H7 (cell line): ENCODE results near the gene CEP170B. TPM values are rescaled to one million over a fixed set of nuclear protein-coding genes. Genes with fewer than 3 reads are reported as not detected.
"Not testable (repeated sequence)": the region's sequence is repeated elsewhere in the genome, so short reads cannot be mapped to it uniquely, and the experiment has no call there.

ENCODE experiments used
- DNase-seq: peaks from one replicate; pipeline ENCODE4 v3.0.0; 2012
- H3K27me3 ChIP-seq: 2 replicates; pipeline ENCODE4 v1.6.0; 2011; ENCODE audit warnings: mild to moderate bottlenecking, low read length; ENCODE audit not compliant: control insufficient read depth, insufficient read depth
- H3K36me3 ChIP-seq: replicated peaks from 2 replicates; pipeline ENCODE4 v1.5.1; 2011; ENCODE audit warnings: low read length; ENCODE audit not compliant: control insufficient read depth, insufficient read depth
- H3K4me3 ChIP-seq: 2 replicates; pipeline ENCODE4 v1.5.1; 2011; ENCODE audit warnings: low read depth, mild to moderate bottlenecking, control low read depth, low read length, moderate library complexity; ENCODE audit not compliant: insufficient read depth
- total RNA-seq: library from RNA; depleted of rRNA; stranded (reverse); fragments of >200 nt; shearing (Covaris generic); gene quantifications from 2 replicates; pipeline ENCODE4 v1.2.3, GENCODE V29; 2014

CEP170B gene
- total RNA-seq, 1 experiment from 2014 or later = 20.8 TPM

DNA sequence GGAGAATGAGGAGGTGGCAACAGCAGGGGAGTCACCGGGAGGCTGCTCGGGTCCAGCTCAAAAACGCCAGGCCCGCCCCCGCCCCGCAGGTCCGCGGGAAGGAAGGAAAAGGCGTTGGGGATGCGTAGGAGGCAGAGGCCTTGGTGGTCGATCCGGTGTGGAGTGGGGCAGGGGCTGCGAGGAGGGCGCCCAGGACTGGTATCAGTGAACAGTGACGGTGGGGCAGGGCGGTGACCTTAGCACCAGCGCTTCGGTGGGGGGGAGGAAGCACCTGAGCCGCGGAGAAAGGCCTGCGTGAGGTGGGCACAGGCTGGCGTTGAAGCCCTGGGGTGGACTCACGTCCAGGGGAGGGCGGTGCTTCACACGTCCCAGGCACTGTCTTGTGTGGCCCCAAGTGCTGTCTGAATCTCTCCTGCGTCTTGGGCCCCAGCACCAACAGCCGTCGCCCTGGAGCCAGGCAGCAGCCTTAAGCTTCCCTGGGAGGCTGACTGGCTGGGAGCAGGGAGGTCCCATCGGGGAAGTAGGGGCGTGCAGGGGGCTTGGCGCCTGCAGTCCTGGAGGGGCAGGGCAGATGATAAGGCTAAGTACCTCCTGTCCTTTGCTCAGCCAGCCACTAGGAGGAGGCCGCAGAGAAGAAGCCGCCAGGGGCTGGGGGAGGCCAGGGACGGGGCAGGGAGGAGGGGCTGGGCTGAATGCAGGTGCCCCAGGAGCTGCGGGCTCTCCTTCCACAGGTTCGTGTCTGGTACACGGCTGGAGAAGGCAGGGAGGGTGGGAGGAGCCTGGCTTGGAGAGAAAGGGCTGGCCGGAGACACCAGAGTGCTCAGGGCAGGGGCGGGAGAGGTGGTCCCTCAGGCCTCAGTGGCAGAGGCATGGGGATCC lies 37.7 kb upstream of the CEP170B start:
- Histone ChIP-seq H3K4me3 (peak overlapping the region; percentile 45), H3K27me3 (peaks cover 10% of the 10 kb centered on the region), H3K36me3 (no peaks in the 10 kb centered on the region)
- DNase-seq = peak; percentile 98

DNA sequence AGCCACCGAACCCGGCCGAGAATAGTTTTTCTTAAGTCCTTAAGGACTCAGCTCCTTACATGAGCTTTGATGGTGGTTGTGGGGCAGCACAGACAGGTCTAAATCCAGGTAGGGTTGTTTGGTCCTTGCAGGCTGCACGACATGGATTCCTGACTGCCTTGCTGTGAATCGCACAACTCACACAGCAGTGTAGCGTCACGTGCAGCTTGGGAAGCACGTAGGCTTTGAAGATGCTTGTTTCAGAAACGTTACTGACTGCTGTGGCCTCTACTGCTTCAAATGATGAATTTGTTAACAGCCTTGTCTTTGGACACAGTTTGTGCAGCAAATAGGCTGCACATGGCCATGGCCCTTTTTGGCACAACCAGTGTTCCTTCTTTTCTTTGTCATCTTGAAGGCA lies 34.3 kb upstream of the CEP170B start:
- Histone ChIP-seq H3K36me3 (no peaks in the 10 kb centered on the region), H3K4me3 (no peak overlapping the region), H3K27me3 (peaks cover 6% of the 10 kb centered on the region)
- DNase-seq = peak; percentile 26

DNA sequence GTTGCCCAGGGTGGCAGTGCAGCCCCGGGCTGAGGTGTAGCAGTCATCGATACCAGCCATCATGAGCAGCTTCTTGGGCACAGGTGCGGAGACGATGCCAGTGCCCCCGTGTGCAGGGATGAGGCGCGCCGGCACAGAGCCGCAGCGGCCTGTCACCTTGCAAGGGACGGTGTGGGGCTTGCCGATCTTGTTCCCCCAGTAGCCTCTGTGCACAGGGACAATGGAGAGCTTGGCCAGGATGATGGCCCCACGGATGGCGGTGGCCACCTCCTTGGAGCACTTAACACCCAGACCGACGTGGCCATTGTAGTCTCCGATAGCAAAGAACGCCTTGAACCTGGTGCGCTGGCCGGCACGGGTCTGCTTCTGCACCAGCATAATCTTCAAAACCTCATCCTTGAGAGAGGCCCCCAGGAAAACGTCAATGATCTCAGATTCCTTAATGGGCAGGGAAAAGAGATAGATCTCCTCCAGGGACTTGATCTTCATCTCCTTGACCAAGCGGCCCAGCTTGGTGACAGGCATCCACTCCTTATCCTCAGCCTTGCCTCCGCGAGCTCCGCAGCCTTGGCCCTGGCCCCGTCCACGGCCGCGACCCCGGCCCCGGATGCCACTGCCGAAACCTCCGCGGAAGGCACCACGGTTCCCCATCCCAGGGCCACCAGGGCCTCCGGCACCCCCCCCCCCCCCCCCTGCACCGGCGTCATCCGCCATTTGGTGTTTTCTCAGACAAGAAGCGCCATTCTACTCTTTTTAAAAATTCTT lies 28.7 kb upstream of the CEP170B start:
- not testable (repeated sequence) for H3K4me3 ChIP-seq, H3K36me3 ChIP-seq, H3K27me3 ChIP-seq, DNase-seq

DNA sequence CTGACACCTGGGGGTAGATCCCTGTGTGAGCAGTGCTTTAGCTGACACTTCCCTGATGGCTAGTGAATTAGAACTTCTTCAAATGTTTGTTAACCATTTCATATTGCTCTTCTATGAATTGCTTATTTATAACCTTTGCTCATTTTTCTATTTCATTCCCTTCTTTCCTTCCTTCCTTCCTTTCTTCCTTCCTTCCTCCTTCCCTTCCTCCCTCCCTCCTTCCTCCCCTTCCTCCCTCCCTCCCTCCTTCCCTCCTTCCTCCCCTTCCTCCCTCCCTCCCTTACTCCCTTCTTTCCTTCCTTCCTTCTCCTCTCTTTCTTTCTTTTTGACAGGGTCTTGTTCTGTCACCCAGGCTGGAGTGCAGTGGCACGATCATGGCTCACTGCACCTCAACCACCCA lies 23.3 kb upstream of the CEP170B start:
- H3K4me3 ChIP-seq = no peak overlapping the region
- H3K27me3 ChIP-seq = peaks cover 40% of the 10 kb centered on the region
- no peak for DNase-seq
- no peaks in the 10 kb centered on the region for H3K36me3 ChIP-seq

DNA sequence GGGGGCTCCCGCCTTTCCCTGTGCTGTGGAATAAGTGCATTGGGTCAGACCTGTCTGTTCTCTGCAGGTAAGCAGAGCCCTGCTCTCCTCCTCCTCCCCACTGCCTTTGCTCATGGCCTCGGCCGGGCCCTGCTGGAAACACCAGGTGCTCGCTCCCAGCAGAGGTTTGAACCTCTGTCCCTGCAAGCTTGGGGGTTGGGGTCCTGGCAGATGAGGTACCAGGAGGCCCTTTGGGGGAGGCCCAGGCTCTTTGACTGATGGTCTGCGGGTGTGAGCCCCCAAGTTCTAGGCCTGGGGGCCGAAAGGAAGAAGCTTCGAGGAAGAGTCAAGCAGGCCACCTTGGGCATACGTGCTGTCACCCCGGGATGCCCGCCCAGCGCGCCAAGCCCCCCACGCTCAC lies 22.1 kb upstream of the CEP170B start:
- H3K36me3 ChIP-seq = no peaks in the 10 kb centered on the region
- H3K27me3 ChIP-seq = peaks cover 40% of the 10 kb centered on the region
- peak overlapping the region; percentile 47; the same call in 1 of the 2 replicates for H3K4me3 ChIP-seq
- peak; percentile 58 for DNase-seq

- DNase-seq = peak; percentile 89
- H3K36me3 ChIP-seq = no peaks in the 10 kb centered on the region
- H3K27me3 ChIP-seq = peaks cover 40% of the 10 kb centered on the region
- peak overlapping the region; percentile 47 for H3K4me3 ChIP-seq
These were observed 21.4 kb upstream of the CEP170B start for GRCh38 chr14:104843442-104844305.

GRCh38 chr14:104844306-104845032 lies 20.6 kb upstream of the CEP170B start:
- DNase-seq = peak; percentile 78
- Histone ChIP-seq H3K4me3 (peak overlapping the region; percentile 47), H3K36me3 (no peaks in the 10 kb centered on the region), H3K27me3 (peaks cover 40% of the 10 kb centered on the region)

GRCh38 chr14:104845033-104845666 lies 19.9 kb upstream of the CEP170B start:
- DNase-seq = no peak
- peaks cover 40% of the 10 kb centered on the region for H3K27me3 ChIP-seq
- H3K4me3 ChIP-seq = no peak overlapping the region
- H3K36me3 ChIP-seq = no peaks in the 10 kb centered on the region

DNA sequence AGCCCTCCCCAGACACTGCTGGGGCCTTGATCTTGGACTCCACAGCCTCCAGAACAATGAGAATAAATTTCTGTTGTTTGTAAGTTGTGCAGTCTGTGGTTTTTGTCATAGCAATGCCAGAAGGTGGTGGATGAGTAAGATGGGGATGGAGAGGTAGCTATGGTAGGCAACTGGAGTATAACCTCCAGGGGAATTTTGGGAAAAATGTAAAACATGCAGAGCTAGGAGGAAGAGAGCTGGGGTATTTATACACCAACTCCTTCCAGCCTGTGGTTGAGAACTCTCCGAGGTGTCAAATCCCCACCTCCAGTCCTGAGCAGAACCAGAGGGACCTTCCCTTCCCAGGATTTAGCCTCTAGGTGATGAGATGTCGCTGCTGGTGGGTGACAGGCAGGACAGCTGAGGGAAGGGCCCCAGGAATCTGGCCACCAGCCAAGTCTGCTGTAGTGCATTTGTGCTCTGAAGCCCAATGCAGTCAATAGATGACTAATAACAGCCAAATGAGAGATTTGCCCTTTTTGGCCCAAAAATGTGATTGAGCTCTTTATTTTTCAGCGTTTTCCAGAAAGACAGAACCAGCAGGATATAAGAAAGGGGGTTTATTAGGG lies 19.1 kb upstream of the CEP170B start:
- Histone ChIP-seq H3K27me3 (peaks cover 40% of the 10 kb centered on the region), H3K36me3 (no peaks in the 10 kb centered on the region), H3K4me3 (no peak overlapping the region)
- DNase-seq = no peak

- H3K4me3 ChIP-seq = no peak overlapping the region
- H3K36me3 ChIP-seq = no peaks in the 10 kb centered on the region
- peak; percentile 36 for DNase-seq
- H3K27me3 ChIP-seq = peaks cover 6% of the 10 kb centered on the region
These were observed 12.8 kb upstream of the CEP170B start for GRCh38 chr14:104852280-104852663.

DNA sequence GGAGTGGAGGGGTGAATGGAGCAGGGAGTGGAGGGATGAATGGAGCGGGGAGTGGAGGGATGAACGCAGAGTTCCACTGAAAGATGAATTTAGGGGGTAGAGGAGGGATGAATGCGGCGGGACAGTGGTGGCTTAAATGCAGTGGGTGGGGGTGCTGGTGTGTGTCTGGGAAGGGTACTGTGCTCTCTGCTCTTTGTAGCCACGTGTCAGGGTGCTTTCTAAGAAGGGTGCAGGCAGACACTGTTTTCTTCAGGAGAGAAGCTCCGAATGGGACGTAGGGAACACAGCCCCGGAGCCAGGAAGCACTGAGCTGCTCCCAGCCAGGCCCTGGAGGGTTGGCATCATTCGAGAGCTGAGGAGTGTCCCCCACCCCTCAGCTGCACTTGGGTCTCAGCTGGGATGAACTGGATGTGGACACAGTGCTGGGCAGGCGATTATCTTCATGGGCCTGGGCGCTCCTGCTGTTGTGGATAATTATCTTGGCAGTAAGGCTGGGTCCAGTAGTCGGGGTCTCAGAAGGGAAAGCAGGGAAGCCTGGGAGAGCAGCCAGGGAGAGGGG lies 9.5 kb upstream of the CEP170B start:
- Histone ChIP-seq H3K4me3 (no peak overlapping the region), H3K36me3 (no peaks in the 10 kb centered on the region), H3K27me3 (peaks cover 6% of the 10 kb centered on the region)
- DNase-seq = no peak

DNA sequence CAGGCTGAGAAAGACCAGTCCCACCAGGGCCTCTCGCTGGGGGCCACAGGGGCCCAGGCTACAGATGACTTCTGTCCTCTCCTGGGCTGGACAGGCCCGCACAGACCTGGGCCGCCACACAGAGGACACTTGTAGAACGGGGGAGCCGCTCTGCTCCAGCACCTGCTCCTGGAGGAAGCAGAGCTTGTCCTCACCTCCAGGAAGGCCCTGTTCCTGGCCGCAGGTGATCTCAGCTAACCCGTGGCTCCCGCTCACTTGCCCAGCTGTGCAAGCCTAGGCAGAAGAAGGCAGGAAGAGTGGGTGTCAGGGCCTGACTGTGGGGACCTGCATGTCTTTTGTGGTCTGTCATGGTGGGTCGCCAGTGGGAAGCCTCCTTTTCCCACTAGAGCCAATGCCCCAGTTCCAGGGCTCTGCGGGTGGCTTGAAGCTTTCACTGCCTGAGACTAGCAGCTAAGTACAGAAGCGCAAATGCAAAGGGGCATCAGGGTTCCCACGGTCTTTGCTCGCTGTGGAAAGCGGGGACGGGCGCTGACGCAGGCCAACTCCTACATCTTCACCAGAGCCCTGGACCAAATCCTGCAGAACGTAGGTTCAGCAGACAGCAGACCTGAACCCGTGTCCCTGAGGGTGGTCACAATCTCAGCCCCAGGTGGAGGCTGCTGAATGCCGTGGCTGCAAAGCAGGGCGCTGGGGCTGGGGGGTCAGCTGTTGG lies 8.8 kb upstream of the CEP170B start:
- no peak overlapping the region for H3K4me3 ChIP-seq
- H3K36me3 ChIP-seq = no peaks in the 10 kb centered on the region
- H3K27me3 ChIP-seq = peaks cover 6% of the 10 kb centered on the region
- peak; percentile 39 for DNase-seq
